Activated CD4-positive, alpha-beta T cell treated with anti-CD3 and anti-CD28 coated beads, Interleukin-2, amount 50 U/mL, for 16 hours (primary cell): Measurements from ENCODE around the gene CERS6.

ENCODE experiments used
- DNase-seq: peaks from one replicate; pipeline ENCODE4 v3.0.0-alpha.2; 2020

Gene CERS6

GRCh38 chr2:168608796-168609195, 152.7 kb downstream of the CERS6 start:
- DNase-seq: no peak

- no peak for DNase-seq
Measured at GRCh38 chr2:168611091-168611490, 155.0 kb downstream of the CERS6 start.

GRCh38 chr2:168611896-168612650, 156.0 kb downstream of the CERS6 start:
- DNase-seq: no peak

- DNase-seq: no peak
Measured at GRCh38 chr2:168612719-168613118, 156.6 kb downstream of the CERS6 start.

GRCh38 chr2:168613551-168613950, 157.5 kb downstream of the CERS6 start:
- no peak for DNase-seq

GRCh38 chr2:168614172-168615018, 158.3 kb downstream of the CERS6 start:
- DNase-seq: no peak

GRCh38 chr2:168620554-168620953, 164.5 kb downstream of the CERS6 start:
- no peak for DNase-seq

GRCh38 chr2:168622559-168622958, 166.5 kb downstream of the CERS6 start:
- no peak for DNase-seq

- no peak for DNase-seq
Measured at GRCh38 chr2:168624028-168624427, 168.0 kb downstream of the CERS6 start.

- DNase-seq: no peak
Measured at GRCh38 chr2:168626096-168626495, 170.0 kb downstream of the CERS6 start.

- DNase-seq: no peak
Measured at GRCh38 chr2:168626647-168627046, 170.6 kb downstream of the CERS6 start.

- no peak for DNase-seq
Measured at GRCh38 chr2:168632709-168633121, 176.6 kb downstream of the CERS6 start.

- DNase-seq: peak; percentile 15
Measured at GRCh38 chr2:168633200-168633599, 177.1 kb downstream of the CERS6 start.

GRCh38 chr2:168633895-168634294, 177.8 kb downstream of the CERS6 start:
- DNase-seq: no peak

GRCh38 chr2:168635065-168635577, 179.0 kb downstream of the CERS6 start:
- DNase-seq: no peak

- DNase-seq: no peak
Measured at GRCh38 chr2:168639018-168639417, 182.9 kb downstream of the CERS6 start.

GRCh38 chr2:168639441-168639898, 183.4 kb downstream of the CERS6 start:
- DNase-seq: no peak

- no peak for DNase-seq
Measured at GRCh38 chr2:168640039-168640438, 184.0 kb downstream of the CERS6 start.

GRCh38 chr2:168641636-168642035, 185.6 kb downstream of the CERS6 start:
- DNase-seq: no peak

GRCh38 chr2:168642873-168643272, 186.8 kb downstream of the CERS6 start:
- DNase-seq: no peak

GRCh38 chr2:168643979-168644378, 187.9 kb downstream of the CERS6 start:
- DNase-seq: no peak

- no peak for DNase-seq
Measured at GRCh38 chr2:168645696-168646338, 189.7 kb downstream of the CERS6 start.

GRCh38 chr2:168649105-168649504, 193.0 kb downstream of the CERS6 start:
- DNase-seq: no peak
